SK-N-MC (cell line): ENCODE data around the gene ADGRF5.

Experiments
- EZH2 ChIP-seq: fragments of 200-600 bp; sonication (generic); IDR thresholded peaks from one replicate; pipeline ENCODE4 v1.6.1; 2017; ENCODE audit warnings: antibody characterized with exemption
- FOXP2 ChIP-seq: optimal IDR thresholded peaks from 2 replicates; pipeline ENCODE3; 2011; ENCODE audit warnings: mild to moderate bottlenecking, moderate library complexity; ENCODE audit not compliant: insufficient read depth; ENCODE audit errors: extremely low read length, control extremely low read depth
- POLR2AphosphoS5 ChIP-seq: IDR thresholded peaks from 2 replicates; pipeline ENCODE4 v1.6.1; 2012; ENCODE audit warnings: mild to moderate bottlenecking, low read depth, low read length, borderline replicate concordance

DNA sequence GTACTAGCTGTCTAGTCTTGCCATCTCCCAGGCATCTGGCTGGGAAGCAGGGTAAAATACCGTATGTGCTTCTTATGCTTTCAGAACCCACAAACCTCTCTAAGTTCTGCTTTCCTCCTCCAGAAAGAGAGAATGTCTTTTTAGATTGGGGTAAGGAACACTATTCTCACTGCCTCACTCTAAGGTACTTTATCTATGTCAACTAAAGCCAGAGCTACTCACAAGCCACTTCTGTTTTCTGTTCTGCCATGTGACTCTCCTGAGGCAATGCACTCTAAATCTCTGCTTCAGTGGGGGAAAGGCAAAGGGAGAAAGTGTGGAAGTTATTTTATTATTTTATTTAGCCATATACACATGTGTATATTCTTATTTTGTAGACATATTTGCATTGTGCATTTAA, 112.9 kb downstream of the ADGRF5 start:
- no peak for TF ChIP-seq POLR2AphosphoS5
- TF ChIP-seq EZH2 = no peak
- no peak for TF ChIP-seq FOXP2
